ENCODE measurements around the gene SPTBN1.

DNA sequence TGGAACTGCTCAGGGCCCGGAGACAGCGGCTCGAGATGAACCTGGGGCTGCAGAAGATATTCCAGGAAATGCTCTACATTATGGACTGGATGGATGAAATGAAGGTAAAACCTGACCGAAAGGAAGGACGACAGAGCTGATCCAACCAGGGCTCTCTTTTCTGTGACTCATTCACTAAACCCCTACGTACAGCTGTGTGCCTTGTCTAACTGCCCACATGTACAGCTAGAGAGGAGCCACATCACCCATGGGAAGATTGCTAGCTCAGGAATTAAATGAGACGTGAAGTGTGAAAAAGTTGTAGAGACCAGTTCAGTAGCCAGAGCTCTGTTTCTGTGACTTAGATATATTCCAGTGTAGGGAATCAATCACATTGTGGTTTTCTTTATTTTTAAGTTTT, 170.0 kb downstream of the SPTBN1 start:
- TF ChIP-seq ZC3H10 (CRISPR knock-in tag; IDR thresholded peaks at IDR 0.05) (no peak), GLIS3 (CRISPR knock-in tag; IDR thresholded peaks at IDR 0.05) (no peak), ZNF70 (CRISPR knock-in tag; IDR thresholded peaks at IDR 0.05) (no peak), SNAI2 (CRISPR knock-in tag; IDR thresholded peaks at IDR 0.05) (no peak)
- TF ChIP-seq, protein P1, sequence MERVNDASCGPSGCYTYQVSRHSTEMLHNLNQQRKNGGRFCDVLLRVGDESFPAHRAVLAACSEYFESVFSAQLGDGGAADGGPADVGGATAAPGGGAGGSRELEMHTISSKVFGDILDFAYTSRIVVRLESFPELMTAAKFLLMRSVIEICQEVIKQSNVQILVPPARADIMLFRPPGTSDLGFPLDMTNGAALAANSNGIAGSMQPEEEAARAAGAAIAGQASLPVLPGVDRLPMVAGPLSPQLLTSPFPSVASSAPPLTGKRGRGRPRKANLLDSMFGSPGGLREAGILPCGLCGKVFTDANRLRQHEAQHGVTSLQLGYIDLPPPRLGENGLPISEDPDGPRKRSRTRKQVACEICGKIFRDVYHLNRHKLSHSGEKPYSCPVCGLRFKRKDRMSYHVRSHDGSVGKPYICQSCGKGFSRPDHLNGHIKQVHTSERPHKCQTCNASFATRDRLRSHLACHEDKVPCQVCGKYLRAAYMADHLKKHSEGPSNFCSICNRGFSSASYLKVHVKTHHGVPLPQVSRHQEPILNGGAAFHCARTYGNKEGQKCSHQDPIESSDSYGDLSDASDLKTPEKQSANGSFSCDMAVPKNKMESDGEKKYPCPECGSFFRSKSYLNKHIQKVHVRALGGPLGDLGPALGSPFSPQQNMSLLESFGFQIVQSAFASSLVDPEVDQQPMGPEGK (CRISPR knock-in tag; IDR thresholded peaks at IDR 0.05; ENCODE audit: borderline replicate concordance) = no peak
